ENCODE results near the gene COX4I1. TPM values are rescaled to one million over a fixed set of nuclear protein-coding genes. Genes with fewer than 3 reads are reported as not detected.

Gene COX4I1
- total and polyA plus RNA-seq, 9 of the 15 experiments (the other 6 are each of a cell fraction or from before 2014, with no cell fraction given): 651 to 2,356 (median 1,032) TPM

DNA sequence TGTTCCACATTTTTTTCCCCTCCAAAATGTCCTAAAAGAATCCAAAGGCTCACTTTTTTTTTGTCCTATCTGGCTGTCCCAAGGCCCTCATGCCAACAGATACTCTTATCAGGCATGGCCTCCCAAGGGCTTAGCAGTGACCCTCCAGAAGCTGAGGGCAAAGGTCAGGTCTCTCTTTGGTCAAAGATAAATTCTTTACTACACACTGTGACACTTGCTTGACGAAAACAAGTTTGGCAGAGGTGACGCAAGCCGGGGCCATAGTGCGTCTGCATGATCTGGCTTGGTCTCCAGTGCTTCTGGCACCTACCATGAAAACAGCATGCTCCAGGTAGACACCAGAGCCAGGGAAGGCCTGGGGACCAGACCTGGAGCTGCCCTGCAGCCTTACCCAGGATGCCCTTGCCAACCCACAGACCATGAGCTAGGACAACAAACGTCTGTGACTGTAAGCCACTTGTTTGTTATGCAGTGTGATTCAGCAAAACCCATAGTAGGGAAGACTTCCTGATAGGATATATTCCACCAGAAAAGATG is 50.9 kb downstream of the COX4I1 start:
- intact Hi-C loops (cut with micrococcal nuclease) (no loop called here), in situ Hi-C loops (cut with MboI) (no loop called here)
- no TSS peak for BruUV-seq (replicated peaks)
- Histone ChIP-seq H3K27me3 (ENCODE audit: control insufficient read depth in 2 of 2, insufficient read depth in 2 of 2, low read length in 2 of 2) (peaks cover 29 to 60% of the 10 kb centered on the region in 2 experiments), H3K4me3 (no peak overlapping the region), H4K20me1 (replicated peaks; ENCODE audit: control insufficient read depth, insufficient read depth, low read length) (peaks cover 3% of the 10 kb centered on the region; the same call in 1 of the 2 replicates), H3K9ac (ENCODE audit: insufficient read depth in 1 of 2, low read depth in 2 of 2, low read length in 2 of 2) (no peak overlapping the region), H3K4me2 (ENCODE audit: insufficient read depth, low read length) (peak overlapping the region; percentile 80), H3K27ac (ENCODE audit: extremely low read depth, low read depth, low read length) (no peak overlapping the region; the same call in 2 of the 3 replicates), H3K36me3 (ENCODE audit: control insufficient read depth, insufficient read depth, low read length) (no peaks in the 10 kb centered on the region), H3K79me2 (ENCODE audit: control insufficient read depth, insufficient read depth, low read length) (no peaks in the 10 kb centered on the region), H2AFZ (ENCODE audit: low read depth, low read length) (no peak overlapping the region), H3K4me1 (replicated peaks in 1 of 2; ENCODE audit: control insufficient read depth in 2 of 2, insufficient read depth in 2 of 2, low read length in 2 of 2) (peaks cover 0 to 17% of the 10 kb centered on the region in 2 experiments; a peak in 3 of 5 replicates), H3K9me1 (ENCODE audit: control insufficient read depth, insufficient read depth, low read length) (no peaks in the 10 kb centered on the region), H3K9me3 (replicated peaks; ENCODE audit: control insufficient read depth, insufficient read depth, low read depth, low read length) (no peaks in the 10 kb centered on the region)
- FAIRE-seq (no peak), ATAC-seq (peak; percentile 82), DNase-seq (ENCODE audit: extremely low read depth in 1 of 4, low spot score in 3 of 4) (peak in 2 of 4 experiments; percentile 44 to 74)
- ChIA-PET CTCF (ENCODE audit: low intra/inter-chr PET ratio) (no interaction called here), POLR2A (interaction anchor here (1.2 kb wide), 1 partner anchor 56 kb away, joined by 5 read pairs; no protein-coding TSS in a partner anchor)
- whole genome bisulfite sequencing (ENCODE audit: insufficient coverage, low coverage, missing lambda C conversion rate): 0% methylated on average over 5 of the region's 5 CpGs
- TF ChIP-seq NRF1 (conservative IDR thresholded peaks at IDR 0.05 in 1 of 2, IDR thresholded peaks at IDR 0.05 in 1 of 2) (0 out of 4 replicates have a peak, but pooled peaks of 1 of the 2 experiments have one; percentile 21), MYNN (IDR thresholded peaks at IDR 0.05) (peak; percentile 49; the same call in 1 of the 2 replicates), MYNN (CRISPR knock-in tag; IDR thresholded peaks at IDR 0.05) (no peak), ZZZ3 (IDR thresholded peaks at IDR 0.05) (no peak), ZNF586 (CRISPR knock-in tag; conservative IDR thresholded peaks at IDR 0.05) (no peak), SPI1 (IDR thresholded peaks at IDR 0.05; ENCODE audit: borderline replicate concordance, low read depth, low read length) (no peak), MTA1 (IDR thresholded peaks at IDR 0.05; ENCODE audit: borderline replicate concordance) (no peak), PTRF (tag; IDR thresholded peaks at IDR 0.05) (no peak), DMBX1 (CRISPR knock-in tag; IDR thresholded peaks at IDR 0.05; ENCODE audit: borderline replicate concordance) (peak; percentile 94), NR4A1 (CRISPR knock-in tag; IDR thresholded peaks at IDR 0.05) (no peak), NR4A1 (tag; IDR thresholded peaks at IDR 0.05) (peak; percentile 53; the same call in 1 of the 2 replicates), BCL6 (CRISPR knock-in tag; IDR thresholded peaks at IDR 0.05) (no peak), PML (IDR thresholded peaks at IDR 0.05; ENCODE audit: low read length) (no peak), MEF2D (tag; conservative IDR thresholded peaks at IDR 0.05; ENCODE audit: low read depth) (no peak), LCOR (CRISPR knock-in tag; IDR thresholded peaks at IDR 0.05) (0 out of 2 replicates have a peak, but pooled peaks have one; percentile 50), CBFA2T2 (conservative IDR thresholded peaks at IDR 0.05) (peak; percentile 73), CBFA2T3 (IDR thresholded peaks at IDR 0.05) (peak; percentile 81), HDAC8 (tag; IDR thresholded peaks at IDR 0.05) (no peak), SMAD4 (CRISPR knock-in tag; conservative IDR thresholded peaks at IDR 0.05) (peak; percentile 78), SOX6 (IDR thresholded peaks at IDR 0.05) (peak; percentile 64; the same call in 1 of the 2 replicates), FUS (optimal IDR thresholded peaks at IDR 0.05; ENCODE audit: low read depth, low read length) (no peak), HDAC2 (IDR thresholded peaks at IDR 0.05) (peak; percentile 51; the same call in 1 of the 2 replicates)
- TF ChIP-seq, protein P1, sequence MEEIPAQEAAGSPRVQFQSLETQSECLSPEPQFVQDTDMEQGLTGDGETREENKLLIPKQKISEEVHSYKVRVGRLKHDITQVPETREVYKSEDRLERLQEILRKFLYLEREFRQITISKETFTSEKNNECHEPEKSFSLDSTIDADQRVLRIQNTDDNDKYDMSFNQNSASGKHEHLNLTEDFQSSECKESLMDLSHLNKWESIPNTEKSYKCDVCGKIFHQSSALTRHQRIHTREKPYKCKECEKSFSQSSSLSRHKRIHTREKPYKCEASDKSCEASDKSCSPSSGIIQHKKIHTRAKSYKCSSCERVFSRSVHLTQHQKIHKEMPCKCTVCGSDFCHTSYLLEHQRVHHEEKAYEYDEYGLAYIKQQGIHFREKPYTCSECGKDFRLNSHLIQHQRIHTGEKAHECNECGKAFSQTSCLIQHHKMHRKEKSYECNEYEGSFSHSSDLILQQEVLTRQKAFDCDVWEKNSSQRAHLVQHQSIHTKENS (CRISPR knock-in tag; IDR thresholded peaks at IDR 0.05): no peak
- TF ChIP-seq, protein P2, sequence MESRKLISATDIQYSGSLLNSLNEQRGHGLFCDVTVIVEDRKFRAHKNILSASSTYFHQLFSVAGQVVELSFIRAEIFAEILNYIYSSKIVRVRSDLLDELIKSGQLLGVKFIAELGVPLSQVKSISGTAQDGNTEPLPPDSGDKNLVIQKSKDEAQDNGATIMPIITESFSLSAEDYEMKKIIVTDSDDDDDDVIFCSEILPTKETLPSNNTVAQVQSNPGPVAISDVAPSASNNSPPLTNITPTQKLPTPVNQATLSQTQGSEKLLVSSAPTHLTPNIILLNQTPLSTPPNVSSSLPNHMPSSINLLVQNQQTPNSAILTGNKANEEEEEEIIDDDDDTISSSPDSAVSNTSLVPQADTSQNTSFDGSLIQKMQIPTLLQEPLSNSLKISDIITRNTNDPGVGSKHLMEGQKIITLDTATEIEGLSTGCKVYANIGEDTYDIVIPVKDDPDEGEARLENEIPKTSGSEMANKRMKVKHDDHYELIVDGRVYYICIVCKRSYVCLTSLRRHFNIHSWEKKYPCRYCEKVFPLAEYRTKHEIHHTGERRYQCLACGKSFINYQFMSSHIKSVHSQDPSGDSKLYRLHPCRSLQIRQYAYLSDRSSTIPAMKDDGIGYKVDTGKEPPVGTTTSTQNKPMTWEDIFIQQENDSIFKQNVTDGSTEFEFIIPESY (CRISPR knock-in tag; IDR thresholded peaks at IDR 0.05): no peak
